GM19328 (cell line): ENCODE results near the gene ATP11A.

Experiments used
- ATAC-seq: cut with Tn5 transposase; IDR thresholded peaks from one replicate; pipeline ENCODE4 v1.9.1; 2021; ENCODE audit warnings: mild to moderate bottlenecking, moderate library complexity; ENCODE audit not compliant: unreplicated experiment

Gene ATP11A

DNA sequence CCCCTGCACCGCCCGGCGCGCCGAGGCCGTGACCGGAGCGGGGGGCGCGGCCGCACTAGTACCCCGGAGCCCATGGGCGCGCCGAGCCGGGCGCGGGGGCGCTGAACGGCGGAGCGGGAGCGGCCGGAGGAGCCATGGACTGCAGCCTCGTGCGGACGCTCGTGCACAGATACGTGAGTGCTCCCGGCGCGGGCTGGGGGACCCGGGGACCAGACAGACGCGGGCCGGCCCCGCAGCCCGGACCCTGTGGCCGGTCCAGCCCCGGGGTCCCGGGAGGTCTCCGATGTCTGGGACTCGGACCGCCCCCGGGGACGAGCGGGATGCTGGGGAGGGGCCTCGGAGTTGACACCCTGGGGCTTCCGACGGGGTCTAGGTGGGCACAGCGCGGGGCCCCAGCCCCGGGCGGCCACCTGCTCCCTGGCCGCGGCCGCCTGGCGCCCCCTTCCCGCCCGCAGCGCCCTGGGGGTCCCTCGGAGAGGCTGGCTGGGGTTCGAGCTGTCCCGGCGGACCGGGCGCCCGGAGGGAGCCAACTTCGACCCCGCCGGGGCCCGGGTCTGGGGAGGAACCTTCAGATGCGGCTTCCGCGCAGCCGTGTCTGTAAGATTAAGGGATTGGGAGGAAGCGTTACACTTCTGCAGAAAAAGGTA is 568 bp downstream of the ATP11A start:
- ATAC-seq: peak; percentile 28

DNA sequence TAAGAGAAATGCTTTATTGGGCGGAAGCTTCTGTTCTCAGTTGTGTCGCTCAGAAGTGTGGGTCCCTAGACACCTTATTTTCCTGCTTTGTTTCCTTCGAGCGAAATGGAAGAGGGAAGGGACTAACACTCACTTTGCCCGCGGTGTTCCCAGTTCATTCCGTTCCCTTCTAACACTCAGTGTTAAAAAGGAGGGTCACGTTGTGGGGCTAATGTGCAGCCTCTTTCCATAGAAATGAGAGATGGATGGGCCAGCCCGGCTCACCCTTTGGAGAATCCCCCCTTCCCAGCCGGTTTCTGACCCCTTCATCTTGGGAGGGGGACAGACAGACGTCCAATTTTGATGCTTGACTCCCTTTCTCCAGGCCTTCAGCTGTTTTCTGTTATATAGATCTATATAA is 2.3 kb downstream of the ATP11A start:
- no peak for ATAC-seq

GRCh38 chr13:112692586-112692985 is 2.7 kb downstream of the ATP11A start:
- ATAC-seq: no peak

GRCh38 chr13:112693831-112694497 is 4.1 kb downstream of the ATP11A start:
- no peak for ATAC-seq

DNA sequence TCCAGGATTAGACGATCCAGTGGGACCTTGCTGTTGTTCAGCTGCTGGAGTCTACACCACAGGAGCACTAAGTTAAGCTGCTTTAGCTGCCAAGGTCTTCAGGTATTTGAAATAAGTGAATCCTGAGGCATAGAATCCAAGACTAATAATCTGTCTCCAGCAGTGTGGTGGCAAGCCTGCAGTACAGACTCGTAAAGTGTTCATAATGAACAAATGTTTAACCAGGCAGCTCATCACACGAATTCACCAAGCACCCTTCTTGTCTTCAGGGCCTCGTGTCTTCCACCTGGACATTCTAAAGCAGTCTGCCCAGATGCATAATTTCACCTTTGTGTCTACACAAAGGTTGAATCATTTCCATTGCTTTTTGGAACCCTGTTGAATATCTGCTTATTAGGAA is 5.3 kb downstream of the ATP11A start:
- ATAC-seq: no peak

- no peak for ATAC-seq
Measured at GRCh38 chr13:112696001-112696868, 6.4 kb downstream of the ATP11A start.

DNA sequence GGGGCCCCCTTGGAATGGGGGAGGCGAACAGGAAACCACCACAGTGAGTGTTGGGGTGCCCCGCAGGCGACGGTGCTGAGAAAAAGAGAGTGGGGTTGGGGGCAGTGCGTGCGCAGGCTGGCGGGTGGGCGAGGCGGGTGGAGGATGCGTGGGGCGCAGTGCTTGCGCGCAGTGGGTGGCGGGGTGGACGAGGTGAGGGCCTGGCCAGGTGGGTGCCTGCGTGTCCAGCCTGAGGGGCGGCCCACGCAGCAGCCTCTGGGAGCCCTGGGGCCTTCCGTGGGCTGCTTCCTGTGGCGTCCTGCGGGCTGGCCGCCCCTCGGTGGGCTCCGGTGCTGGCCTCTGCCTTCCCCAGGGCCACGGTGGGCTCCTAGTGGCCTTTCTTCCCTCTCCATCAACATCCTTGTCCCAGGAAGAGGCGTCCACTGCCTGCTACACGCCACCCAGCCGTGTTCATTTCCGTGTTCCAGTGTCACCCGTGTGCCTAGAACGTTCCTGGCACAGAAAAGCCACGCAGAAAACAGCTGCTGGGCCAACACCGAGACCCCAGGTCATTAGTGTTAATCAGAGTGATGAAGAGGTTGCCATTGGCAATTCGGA is 7.1 kb downstream of the ATP11A start:
- ATAC-seq: no peak

GRCh38 chr13:112697756-112698655 is 8.2 kb downstream of the ATP11A start:
- no peak for ATAC-seq

- ATAC-seq: no peak
Measured at GRCh38 chr13:112699322-112699918, 9.6 kb downstream of the ATP11A start.

DNA sequence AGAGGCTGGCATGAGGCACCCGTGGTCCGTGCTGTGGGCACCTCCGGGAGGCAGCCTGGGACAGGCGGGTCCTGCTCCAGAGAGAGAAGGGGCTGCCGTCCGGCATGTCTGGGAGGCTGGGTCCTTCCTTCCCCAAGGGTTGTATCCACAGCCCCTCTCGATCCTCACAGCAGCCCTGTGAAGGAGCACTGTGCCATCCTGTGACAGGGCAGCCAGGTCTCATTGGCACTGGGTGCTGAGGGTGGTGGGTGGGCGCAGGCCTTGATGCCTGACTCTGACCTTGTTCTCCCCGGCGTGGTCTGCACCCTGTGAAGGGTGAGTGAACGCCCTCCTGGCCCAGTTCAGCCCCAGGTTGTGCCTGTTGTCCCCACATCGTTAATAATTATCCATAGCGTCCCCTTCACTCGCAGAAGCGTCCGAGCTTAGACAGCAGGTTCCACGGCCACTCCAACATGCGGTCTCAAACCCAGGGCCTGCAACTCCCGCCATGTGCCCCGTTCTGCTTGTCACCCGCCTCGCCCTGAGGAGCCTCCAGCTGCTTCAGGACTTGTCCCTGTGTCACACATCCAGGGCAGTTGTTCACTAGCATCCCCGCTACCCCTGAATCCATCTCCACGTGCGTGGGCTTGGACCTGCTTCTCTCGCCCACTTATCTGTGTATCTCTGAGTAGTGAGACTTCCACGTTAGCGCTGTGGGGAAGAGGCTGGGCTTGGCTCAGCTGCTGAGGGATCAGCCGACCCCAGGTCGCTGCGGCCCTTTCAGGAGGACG is 10.6 kb downstream of the ATP11A start:
- no peak for ATAC-seq

DNA sequence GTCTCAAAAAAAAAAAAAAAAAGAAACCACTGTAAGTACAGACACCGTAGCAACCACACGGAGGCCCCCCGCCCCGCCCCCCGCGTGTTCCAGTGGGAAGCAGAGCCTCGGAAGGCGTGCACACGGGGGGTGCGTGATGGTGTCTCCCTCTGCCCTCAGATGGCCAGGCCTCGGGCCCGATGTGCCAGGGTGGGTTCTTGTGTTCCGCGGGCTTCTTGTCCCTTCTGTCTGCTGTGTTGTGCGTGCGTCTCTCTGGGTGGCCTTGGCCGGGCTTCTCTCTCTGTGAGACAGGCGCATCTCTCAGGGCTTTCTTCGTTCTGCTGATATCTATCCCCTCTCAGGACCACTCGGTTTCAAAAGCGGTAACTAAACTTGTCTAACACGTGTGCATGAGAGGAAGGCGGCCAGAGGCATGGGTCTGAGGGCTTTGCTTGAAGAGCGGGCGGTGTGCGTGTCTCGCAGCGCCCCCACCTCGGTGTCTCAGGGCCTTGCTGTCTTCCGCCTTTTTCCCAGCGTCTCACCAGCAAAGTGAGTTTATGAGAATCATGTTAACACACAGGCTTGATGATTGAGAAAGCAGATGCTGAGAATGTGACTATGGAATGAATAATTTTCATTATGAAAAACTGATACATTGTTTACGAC is 12.6 kb downstream of the ATP11A start:
- ATAC-seq: no peak

DNA sequence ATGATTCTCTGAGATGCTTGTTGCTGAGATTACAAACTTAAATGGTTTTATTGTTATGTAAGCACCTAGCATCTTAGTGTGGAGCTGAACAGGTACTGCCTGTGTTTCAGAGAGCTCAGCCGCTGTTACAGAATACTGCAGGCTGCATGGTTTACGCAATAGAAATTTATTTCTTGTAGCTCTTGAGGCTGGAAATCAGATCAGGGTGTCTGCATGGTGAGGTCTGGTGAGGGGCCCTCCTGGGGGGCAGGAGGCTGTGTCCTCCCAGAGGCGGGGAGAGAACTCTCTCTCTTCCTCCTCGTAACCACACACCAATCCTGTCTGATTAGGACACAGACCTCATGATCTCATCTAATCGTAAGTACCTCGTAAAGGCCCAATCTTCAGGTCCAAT is 13.1 kb downstream of the ATP11A start:
- ATAC-seq: no peak

- no peak for ATAC-seq
Measured at GRCh38 chr13:112703449-112704284, 13.8 kb downstream of the ATP11A start.

DNA sequence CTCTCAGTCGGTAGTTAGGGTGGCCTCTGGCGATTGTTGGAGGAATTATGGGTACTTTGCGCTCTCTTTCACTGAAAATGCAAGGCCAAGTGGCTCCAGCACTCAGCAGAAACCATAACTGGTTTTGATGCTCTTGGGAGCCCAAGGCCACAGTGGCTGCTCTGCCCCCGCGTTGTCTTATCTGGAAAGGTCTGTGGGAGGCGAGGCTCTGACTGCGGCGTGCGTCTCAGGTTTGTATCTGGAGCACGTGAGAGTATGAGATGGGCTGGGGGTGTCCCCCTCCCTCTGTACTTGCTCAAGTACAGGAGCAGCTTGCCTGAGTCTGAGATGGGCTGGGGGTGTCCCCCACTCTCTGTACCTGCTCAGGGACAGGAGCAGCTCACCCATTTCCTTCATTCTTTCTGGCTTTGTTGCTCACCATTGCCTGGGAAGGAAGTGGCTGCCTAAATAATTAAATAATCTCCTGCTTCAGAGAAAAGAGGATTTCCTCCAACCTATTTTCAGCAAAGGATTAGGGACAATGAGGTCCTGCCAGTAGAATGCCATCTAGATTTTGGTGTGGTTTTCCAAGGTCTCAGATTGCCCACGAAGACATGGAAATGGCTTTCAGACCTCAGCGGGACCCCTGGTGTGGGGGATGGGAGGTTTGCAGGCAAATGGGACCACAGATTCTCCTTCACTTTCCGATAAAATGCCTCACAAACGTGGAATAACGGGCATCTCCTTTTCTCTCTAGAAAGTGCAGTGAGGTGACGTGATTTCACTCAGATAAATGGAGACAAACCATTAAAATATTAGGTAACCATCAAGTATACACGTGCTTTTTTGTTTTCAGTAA is 14.7 kb downstream of the ATP11A start:
- ATAC-seq: no peak

DNA sequence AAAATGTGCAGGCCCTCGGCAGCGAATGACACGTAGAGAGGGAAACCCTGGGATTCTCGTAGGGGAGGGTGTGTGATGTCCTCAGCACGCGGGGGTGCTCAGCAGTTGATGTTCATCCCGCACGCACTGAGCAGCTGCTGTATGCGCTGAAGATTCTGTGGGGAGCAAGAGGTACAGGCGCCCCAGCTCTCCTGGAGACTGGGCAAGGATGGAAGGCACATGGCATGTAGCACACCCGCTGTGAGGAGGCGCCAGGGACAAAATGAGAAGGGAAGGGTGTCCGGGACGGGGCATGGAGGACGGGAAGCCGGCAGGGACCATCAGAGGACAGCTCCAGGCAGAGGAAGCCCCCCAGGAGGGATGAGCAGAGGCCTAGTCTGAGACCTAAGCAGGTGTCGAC is 15.4 kb downstream of the ATP11A start:
- no peak for ATAC-seq

DNA sequence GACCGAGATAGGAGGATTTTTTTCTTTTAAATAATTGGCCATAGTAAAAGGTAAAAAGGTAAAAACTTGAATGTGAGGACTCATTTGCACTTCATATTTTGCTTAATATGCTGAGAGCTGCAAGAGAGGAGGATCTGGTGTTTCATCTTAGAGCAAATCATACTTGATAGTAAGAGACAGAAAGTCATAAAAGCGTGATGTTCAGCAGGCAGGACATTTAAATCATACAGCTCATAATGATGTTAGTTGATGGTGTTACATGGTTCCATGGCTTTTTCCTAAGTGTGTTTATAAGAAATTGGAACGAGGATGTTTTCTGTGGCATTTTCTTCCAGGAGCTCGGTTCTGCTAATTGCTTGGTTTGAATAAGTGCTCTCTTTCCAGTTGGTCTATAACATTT is 16.3 kb downstream of the ATP11A start:
- ATAC-seq: no peak
